WTC11 (cell line): Measurements from ENCODE around the gene PLA2G4E. TPM values are rescaled to one million over a fixed set of nuclear protein-coding genes. Genes with fewer than 3 reads are reported as not detected.

Experiments
- ATAC-seq: fragments of 200-7000 bp; cut with Tn5 transposase; 2 replicates; pipeline ENCODE4 v1.10.0; 2021; ENCODE audit warnings: mild to moderate bottlenecking, moderate library complexity
- CTCF ChIA-PET: fragments of 300-600 bp; sonication (Branson Sonifier 250); formaldehyde crosslinking; loops from one replicate; lab custom pipeline; 2021; ENCODE audit warnings: antibody characterized with exemption; lab: Charles Lee
- POLR2A ChIA-PET: fragments of 350-600 bp; sonication (Branson Sonifier 250); formaldehyde crosslinking; loops from one replicate; lab custom pipeline; 2021; ENCODE audit warnings: antibody characterized with exemption; lab: Charles Lee
- DNase-seq: peaks from one replicate; pipeline ENCODE4 v3.0.0; 2021; ENCODE audit warnings: low spot score
- H3K27ac Mint-ChIP-seq: 2 replicates; pipeline ENCODE4 v1.8.0; 2021; ENCODE audit warnings: mixed read lengths
- H3K27me3 Mint-ChIP-seq: 2 replicates; pipeline ENCODE4 v1.8.0; 2021; ENCODE audit warnings: low read depth, mild to moderate bottlenecking, moderate library complexity, mixed read lengths
- H3K36me3 Mint-ChIP-seq: 2 replicates; pipeline ENCODE4 v1.8.0; 2021; ENCODE audit warnings: mixed read lengths
- H3K4me1 Mint-ChIP-seq: 2 replicates; pipeline ENCODE4 v1.8.0; 2022; ENCODE audit warnings: mixed read lengths
- H3K4me3 Mint-ChIP-seq: 2 replicates; pipeline ENCODE4 v1.8.0; 2021; ENCODE audit warnings: mild to moderate bottlenecking, moderate library complexity, mixed read lengths
- H3K9me3 Mint-ChIP-seq: 2 replicates; pipeline ENCODE4 v1.8.0; 2021; ENCODE audit warnings: mixed read lengths
- ATF3 ChIP-seq: sonication (generic); formaldehyde crosslinking; conservative IDR thresholded peaks from 2 replicates; pipeline ENCODE4 v1.8.1; 2022; ENCODE audit warnings: mild to moderate bottlenecking, missing genetic modification reagents
- E2F5 ChIP-seq: sonication (generic); formaldehyde crosslinking; IDR thresholded peaks from 2 replicates; pipeline ENCODE4 v1.8.1; 2022; ENCODE audit warnings: mild to moderate bottlenecking, moderate library complexity, missing genetic modification reagents
- ESRRA ChIP-seq: sonication (generic); formaldehyde crosslinking; IDR thresholded peaks from 2 replicates; pipeline ENCODE4 v1.8.1; 2022; ENCODE audit warnings: mild to moderate bottlenecking, missing genetic modification reagents, borderline replicate concordance
- ETV6 ChIP-seq: sonication (generic); formaldehyde crosslinking; IDR thresholded peaks from 2 replicates; pipeline ENCODE4 v1.8.1; 2022; ENCODE audit warnings: mild to moderate bottlenecking, missing genetic modification reagents
- FOXJ3 ChIP-seq: sonication (generic); formaldehyde crosslinking; IDR thresholded peaks from 2 replicates; pipeline ENCODE4 v1.9.0; 2021; ENCODE audit warnings: missing genetic modification reagents, mild to moderate bottlenecking, borderline replicate concordance
- IRF2 ChIP-seq: sonication (generic); formaldehyde crosslinking; IDR thresholded peaks from 2 replicates; pipeline ENCODE4 v1.8.0; 2022; ENCODE audit warnings: low read depth, missing genetic modification reagents, borderline replicate concordance
- JAZF1 ChIP-seq: fragments of 250-450 bp; sonication (Bioruptor Pico); IDR thresholded peaks from 2 replicates; pipeline ENCODE4 v1.9.0; 2021; ENCODE audit warnings: moderate library complexity, mild to moderate bottlenecking, inconsistent platforms
- KAT7 ChIP-seq: sonication (generic); formaldehyde crosslinking; IDR thresholded peaks from 2 replicates; pipeline ENCODE4 v1.8.1; 2023; ENCODE audit warnings: missing genetic modification reagents, mild to moderate bottlenecking, borderline replicate concordance
- MAX ChIP-seq: sonication (generic); formaldehyde crosslinking; IDR thresholded peaks from 2 replicates; pipeline ENCODE4 v1.8.0; 2022; ENCODE audit warnings: mild to moderate bottlenecking, missing genetic modification reagents
- MLX ChIP-seq: sonication (generic); formaldehyde crosslinking; IDR thresholded peaks from 2 replicates; pipeline ENCODE4 v1.8.1; 2023; ENCODE audit warnings: mild to moderate bottlenecking, missing genetic modification reagents, moderate library complexity
- NFATC4 ChIP-seq: fragments of 250-450 bp; sonication (Bioruptor Pico); IDR thresholded peaks from 2 replicates; pipeline ENCODE4 v1.9.0; 2021; ENCODE audit warnings: mild to moderate bottlenecking
- NR1H2 ChIP-seq: sonication (generic); formaldehyde crosslinking; IDR thresholded peaks from 2 replicates; pipeline ENCODE4 v1.9.0; 2021; ENCODE audit warnings: mild to moderate bottlenecking, moderate library complexity, missing genetic modification reagents
- TEAD4 ChIP-seq: sonication (generic); formaldehyde crosslinking; IDR thresholded peaks from 2 replicates; pipeline ENCODE4 v1.8.0; 2022; ENCODE audit warnings: mild to moderate bottlenecking, missing genetic modification reagents
- ZNF219 ChIP-seq: sonication (generic); formaldehyde crosslinking; IDR thresholded peaks from 2 replicates; pipeline ENCODE4 v1.8.0; 2023; ENCODE audit warnings: missing genetic modification reagents, mild to moderate bottlenecking, borderline replicate concordance
- ZNF317 ChIP-seq: sonication (generic); formaldehyde crosslinking; IDR thresholded peaks from 2 replicates; pipeline ENCODE4 v1.8.1; 2023; ENCODE audit warnings: low read depth, mild to moderate bottlenecking, moderate library complexity, missing genetic modification reagents, borderline replicate concordance
- ZNF423 ChIP-seq: fragments of 250-450 bp; sonication (Bioruptor Pico); IDR thresholded peaks from 2 replicates; pipeline ENCODE4 v2.1.2; 2022; ENCODE audit warnings: mild to moderate bottlenecking, moderate library complexity
- total RNA-seq: library from RNA; stranded (reverse); gene quantifications from 3 replicates; pipeline ENCODE4 v1.2.3, GENCODE V29; 2021
- TF ChIP-seq, protein P1 (sequence below): fragments of 250-450 bp; sonication (Bioruptor Pico); IDR thresholded peaks from 2 replicates; pipeline ENCODE4 v1.9.0; 2021; ENCODE audit warnings: mild to moderate bottlenecking, borderline replicate concordance

Gene PLA2G4E
- total RNA-seq, 1 experiment from 2014 or later = not detected

- peaks cover 36% of the 10 kb centered on the region for H3K4me1 Mint-ChIP-seq
- no peaks in the 10 kb centered on the region for H3K9me3 Mint-ChIP-seq
- peak overlapping the region; percentile 85 for H3K4me3 Mint-ChIP-seq
- ATAC-seq = peak; percentile 38
- POLR2A ChIA-PET = no interaction called here
- H3K36me3 Mint-ChIP-seq = no peaks in the 10 kb centered on the region; the same call in 1 of the 2 replicates
- CTCF ChIA-PET = interaction anchor here (1.1 to 3.2 kb wide), 7 partner anchors 15 to 198 kb away, joined by 3 to 18 read pairs (median 8); partner anchors contain the start of gene MAPKBP1
- peak overlapping the region; percentile 45 for H3K27ac Mint-ChIP-seq
- no peaks in the 10 kb centered on the region; the same call in 1 of the 2 replicates for H3K27me3 Mint-ChIP-seq
- peak; percentile 51 for DNase-seq
- TF ChIP-seq TEAD4 (no peak), ETV6 (CRISPR knock-in tag) (0 out of 2 replicates have a peak, but pooled peaks have one; percentile 22)
These were observed 49.5 kb downstream of the PLA2G4E start for GRCh38 chr15:41971089-41971894.

DNA sequence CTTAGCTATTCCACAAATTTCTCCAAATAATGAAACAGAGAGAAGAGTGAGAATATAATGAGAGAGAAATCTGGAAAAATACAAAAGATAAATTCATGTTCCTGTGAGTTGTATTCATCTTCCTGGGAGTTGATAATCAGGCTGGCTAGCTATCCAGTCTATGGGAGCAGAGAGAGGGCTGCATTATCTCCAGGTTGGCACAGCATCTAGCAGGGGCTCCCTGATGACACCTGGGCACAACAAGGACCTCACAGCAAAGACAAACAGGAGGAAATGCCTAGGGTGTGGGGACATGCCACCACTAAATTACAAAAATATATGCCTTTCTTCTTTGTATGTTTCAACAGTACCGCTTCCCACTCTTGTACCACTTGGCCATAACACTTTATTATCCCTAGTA is 50.4 kb downstream of the PLA2G4E start:
- Mint-ChIP-seq H3K27ac (peak overlapping the region; percentile 79), H3K9me3 (no peaks in the 10 kb centered on the region), H3K27me3 (no peaks in the 10 kb centered on the region; the same call in 1 of the 2 replicates), H3K4me1 (peaks cover 41% of the 10 kb centered on the region), H3K36me3 (peaks cover 3% of the 10 kb centered on the region; the same call in 1 of the 2 replicates), H3K4me3 (peak overlapping the region; percentile 85)
- CTCF ChIA-PET = interaction anchor here (0.5 to 1.9 kb wide), 7 partner anchors 15 to 405 kb away, joined by 3 to 8 read pairs (median 5); no protein-coding TSS in a partner anchor
- TF ChIP-seq JAZF1 (CRISPR knock-in tag) (no peak), KAT7 (no peak), NFATC4 (CRISPR knock-in tag) (no peak), FOXJ3 (CRISPR knock-in tag) (no peak), ESRRA (CRISPR knock-in tag) (no peak), ATF3 (no peak), MAX (CRISPR knock-in tag) (no peak), ZNF219 (CRISPR knock-in tag) (no peak), NR1H2 (CRISPR knock-in tag) (no peak), IRF2 (CRISPR knock-in tag) (no peak), ZNF317 (CRISPR knock-in tag) (no peak), ETV6 (CRISPR knock-in tag) (no peak)
- TF ChIP-seq, protein P1, sequence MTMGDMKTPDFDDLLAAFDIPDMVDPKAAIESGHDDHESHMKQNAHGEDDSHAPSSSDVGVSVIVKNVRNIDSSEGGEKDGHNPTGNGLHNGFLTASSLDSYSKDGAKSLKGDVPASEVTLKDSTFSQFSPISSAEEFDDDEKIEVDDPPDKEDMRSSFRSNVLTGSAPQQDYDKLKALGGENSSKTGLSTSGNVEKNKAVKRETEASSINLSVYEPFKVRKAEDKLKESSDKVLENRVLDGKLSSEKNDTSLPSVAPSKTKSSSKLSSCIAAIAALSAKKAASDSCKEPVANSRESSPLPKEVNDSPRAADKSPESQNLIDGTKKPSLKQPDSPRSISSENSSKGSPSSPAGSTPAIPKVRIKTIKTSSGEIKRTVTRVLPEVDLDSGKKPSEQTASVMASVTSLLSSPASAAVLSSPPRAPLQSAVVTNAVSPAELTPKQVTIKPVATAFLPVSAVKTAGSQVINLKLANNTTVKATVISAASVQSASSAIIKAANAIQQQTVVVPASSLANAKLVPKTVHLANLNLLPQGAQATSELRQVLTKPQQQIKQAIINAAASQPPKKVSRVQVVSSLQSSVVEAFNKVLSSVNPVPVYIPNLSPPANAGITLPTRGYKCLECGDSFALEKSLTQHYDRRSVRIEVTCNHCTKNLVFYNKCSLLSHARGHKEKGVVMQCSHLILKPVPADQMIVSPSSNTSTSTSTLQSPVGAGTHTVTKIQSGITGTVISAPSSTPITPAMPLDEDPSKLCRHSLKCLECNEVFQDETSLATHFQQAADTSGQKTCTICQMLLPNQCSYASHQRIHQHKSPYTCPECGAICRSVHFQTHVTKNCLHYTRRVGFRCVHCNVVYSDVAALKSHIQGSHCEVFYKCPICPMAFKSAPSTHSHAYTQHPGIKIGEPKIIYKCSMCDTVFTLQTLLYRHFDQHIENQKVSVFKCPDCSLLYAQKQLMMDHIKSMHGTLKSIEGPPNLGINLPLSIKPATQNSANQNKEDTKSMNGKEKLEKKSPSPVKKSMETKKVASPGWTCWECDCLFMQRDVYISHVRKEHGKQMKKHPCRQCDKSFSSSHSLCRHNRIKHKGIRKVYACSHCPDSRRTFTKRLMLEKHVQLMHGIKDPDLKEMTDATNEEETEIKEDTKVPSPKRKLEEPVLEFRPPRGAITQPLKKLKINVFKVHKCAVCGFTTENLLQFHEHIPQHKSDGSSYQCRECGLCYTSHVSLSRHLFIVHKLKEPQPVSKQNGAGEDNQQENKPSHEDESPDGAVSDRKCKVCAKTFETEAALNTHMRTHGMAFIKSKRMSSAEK = no peak
- no peak for ATAC-seq
- POLR2A ChIA-PET = no interaction called here
- DNase-seq = no peak

DNA sequence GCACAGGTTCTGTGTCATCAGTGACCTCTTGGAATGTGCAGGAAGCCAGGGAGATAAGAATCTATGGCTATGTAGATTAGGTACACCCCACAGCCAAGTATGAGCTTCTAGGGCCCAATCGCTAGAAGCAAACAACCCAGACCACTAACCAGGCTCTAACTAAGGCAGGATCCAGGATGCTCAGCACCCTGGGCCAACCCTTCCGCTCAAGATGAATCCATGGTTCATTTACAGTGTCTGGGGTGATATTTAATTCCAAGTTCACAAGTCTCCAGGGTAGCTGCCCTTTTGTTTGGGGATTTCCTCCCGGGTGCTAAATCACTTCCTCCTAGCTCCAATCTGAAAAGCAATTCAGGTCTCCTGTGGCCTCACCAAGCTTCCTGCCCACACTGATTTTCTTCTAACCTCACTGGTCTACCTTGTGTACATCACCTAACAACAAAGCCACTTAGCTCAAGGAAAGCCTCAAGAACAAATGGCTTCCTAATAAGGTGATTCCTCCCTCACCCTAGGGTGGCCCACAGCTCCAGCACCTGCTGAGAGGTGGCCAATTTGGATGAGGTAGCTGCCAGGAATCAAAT is 50.9 kb downstream of the PLA2G4E start:
- peak overlapping the region; percentile 85 for H3K4me3 Mint-ChIP-seq
- DNase-seq (no peak), ATAC-seq (no peak)
- ChIA-PET CTCF (interaction anchor here (0.5 to 1.9 kb wide), 6 partner anchors 14 to 404 kb away, joined by 3 to 8 read pairs (median 5); no protein-coding TSS in a partner anchor), POLR2A (no interaction called here)
- H3K36me3 Mint-ChIP-seq = peaks cover 3% of the 10 kb centered on the region; the same call in 1 of the 2 replicates
- no peaks in the 10 kb centered on the region for H3K27me3 Mint-ChIP-seq
- TF ChIP-seq MLX (CRISPR knock-in tag) = no peak
- TF ChIP-seq E2F5 = no peak
- 0 out of 2 replicates have a peak, but pooled peaks have one; percentile 8 for TF ChIP-seq ZNF423 (CRISPR knock-in tag)
- peaks cover 41% of the 10 kb centered on the region for H3K4me1 Mint-ChIP-seq
- H3K27ac Mint-ChIP-seq = peak overlapping the region; percentile 79
- no peaks in the 10 kb centered on the region for H3K9me3 Mint-ChIP-seq
